GM21786 (cell line): ENCODE data around the gene C10orf90.

Source experiments
- ATAC-seq: cut with Tn5 transposase; IDR thresholded peaks from one replicate; pipeline ENCODE4 v1.9.1; 2021; ENCODE audit not compliant: unreplicated experiment

C10orf90 gene

GRCh38 chr10:126432507-126432906 is 238.0 kb downstream of the C10orf90 start:
- no peak for ATAC-seq

- ATAC-seq, result no peak
Observed at GRCh38 chr10:126431816-126432215, 238.7 kb downstream of the C10orf90 start.

- no peak for ATAC-seq
Observed at GRCh38 chr10:126430512-126430911, 240.0 kb downstream of the C10orf90 start.

- ATAC-seq, result no peak
Observed at GRCh38 chr10:126429275-126429674, 241.2 kb downstream of the C10orf90 start.

- ATAC-seq, result no peak
Observed at GRCh38 chr10:126425489-126426065, 244.9 kb downstream of the C10orf90 start.

- no peak for ATAC-seq
Observed at GRCh38 chr10:126425032-126425431, 245.5 kb downstream of the C10orf90 start.

GRCh38 chr10:126423732-126424491 is 246.6 kb downstream of the C10orf90 start:
- no peak for ATAC-seq

GRCh38 chr10:126422567-126422966 is 247.9 kb downstream of the C10orf90 start:
- no peak for ATAC-seq

GRCh38 chr10:126421756-126422256 is 248.7 kb downstream of the C10orf90 start:
- ATAC-seq, result no peak

GRCh38 chr10:126420567-126421300 is 249.8 kb downstream of the C10orf90 start:
- ATAC-seq, result no peak

- no peak for ATAC-seq
Observed at GRCh38 chr10:126417220-126417825, 253.2 kb downstream of the C10orf90 start.

GRCh38 chr10:126409821-126410220 is 260.7 kb downstream of the C10orf90 start:
- ATAC-seq, result no peak

GRCh38 chr10:126408953-126409641 is 261.4 kb downstream of the C10orf90 start:
- no peak for ATAC-seq

GRCh38 chr10:126407831-126408230 is 262.7 kb downstream of the C10orf90 start:
- no peak for ATAC-seq

- no peak for ATAC-seq
Observed at GRCh38 chr10:126405239-126405775, 265.2 kb downstream of the C10orf90 start.

- no peak for ATAC-seq
Observed at GRCh38 chr10:126402721-126403695, 267.5 kb downstream of the C10orf90 start.

- no peak for ATAC-seq
Observed at GRCh38 chr10:126400641-126401040, 269.9 kb downstream of the C10orf90 start.

- no peak for ATAC-seq
Observed at GRCh38 chr10:126398924-126399323, 271.6 kb downstream of the C10orf90 start.

GRCh38 chr10:126398383-126398743 is 272.1 kb downstream of the C10orf90 start:
- ATAC-seq, result no peak
